ENCODE measurements around the gene CPA1. TPM values are rescaled to one million over a fixed set of nuclear protein-coding genes. Genes with fewer than 3 reads are reported as not detected.
A peak's percentile ranks its signal among the peaks of the same experiment; 100 is the strongest.

The CPA1 gene
- total and polyA plus RNA-seq, 2 of the 4 experiments (the other 2 are of a cell fraction): not detected

DNA sequence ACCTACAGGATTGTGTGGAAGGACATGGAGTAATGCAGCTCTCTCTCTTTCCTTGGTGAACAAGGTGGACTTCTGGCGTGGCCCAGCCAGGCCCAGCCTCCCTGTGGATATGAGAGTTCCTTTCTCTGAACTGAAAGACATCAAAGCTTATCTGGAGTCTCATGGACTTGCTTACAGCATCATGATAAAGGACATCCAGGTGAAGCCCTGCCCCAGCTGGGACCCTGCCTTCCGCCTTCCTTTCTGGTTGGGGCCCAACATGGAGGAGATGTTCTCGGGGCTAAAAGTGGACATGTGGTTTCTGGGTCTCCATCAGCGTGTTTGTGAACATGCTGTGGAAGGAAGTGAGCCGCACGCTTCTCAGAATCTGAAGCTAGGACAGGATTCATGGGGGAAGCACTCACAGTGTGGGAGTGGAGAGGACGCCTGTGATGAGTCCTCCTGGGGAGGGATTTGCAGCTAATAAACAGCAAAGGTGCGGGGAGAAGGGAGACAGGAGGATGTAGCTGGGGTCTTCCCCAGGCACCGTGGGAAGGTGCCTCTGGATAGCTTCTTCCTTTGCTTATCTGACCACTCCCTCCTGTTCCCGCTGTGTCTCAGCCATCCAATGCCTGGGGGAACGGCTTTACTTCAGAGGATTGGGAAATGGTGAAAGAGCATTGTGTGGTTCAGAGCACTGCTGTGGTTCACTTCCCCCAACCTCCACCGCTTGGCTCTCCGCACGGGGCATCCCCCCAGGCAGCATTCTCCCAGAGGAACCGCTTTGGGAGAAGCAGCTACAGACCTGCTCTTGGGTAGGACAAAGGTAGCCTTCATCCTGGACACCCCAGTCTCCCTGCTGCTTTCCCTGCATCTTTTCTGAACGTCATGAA is 30.1 kb upstream of the CPA1 start:
- no peaks in the 10 kb centered on the region for H4K20me1 ChIP-seq (ENCODE audit: insufficient read depth, low read length)
- H3K9ac ChIP-seq (ENCODE audit: low read depth, low read length): no peak overlapping the region
- H3K4me2 ChIP-seq (ENCODE audit: low read depth, low read length): no peak overlapping the region
- H4K8ac ChIP-seq (ENCODE audit: low read depth in 2 of 2, low read length in 2 of 2): peak overlapping the region; percentile 6 to 35; a peak in 2 of 4 replicates
- peak overlapping the region; percentile 30 for H4K5ac ChIP-seq (ENCODE audit: low read depth, low read length)
- peak overlapping the region; percentile 31; the same call in 1 of the 2 replicates for H4K91ac ChIP-seq (ENCODE audit: insufficient read depth, low read depth, low read length)
- H3K79me1 ChIP-seq (ENCODE audit: low read depth in 1 of 2, low read length in 2 of 2): peaks cover 0 to 2% of the 10 kb centered on the region in 2 experiments; a peak in 1 of 4 replicates
- H3K18ac ChIP-seq (ENCODE audit: low read depth, low read length): peak overlapping the region; percentile 48
- intact Hi-C loops (cut with micrococcal nuclease) (loop anchor here (10.0 kb wide), 1 partner anchor 145 kb away; the partner anchor contains the start of gene MEST), dilution Hi-C loops (cut with HindIII; ENCODE audit: low sequenced_read_pairs, unreplicated experiment) (no loop called here), in situ Hi-C loops (cut with MboI; ENCODE audit: low sequenced_read_pairs) (no loop called here)
- TF ChIP-seq MAFK (IDR thresholded peaks at IDR 0.05; ENCODE audit: low read depth, low read length): no peak
- no peak for TF ChIP-seq CEBPB (IDR thresholded peaks at IDR 0.05; ENCODE audit: low read depth, low read length)
- no peak for TF ChIP-seq CHD1 (IDR thresholded peaks at IDR 0.05; ENCODE audit: low read depth, low read length)
- TF ChIP-seq, protein P1, sequence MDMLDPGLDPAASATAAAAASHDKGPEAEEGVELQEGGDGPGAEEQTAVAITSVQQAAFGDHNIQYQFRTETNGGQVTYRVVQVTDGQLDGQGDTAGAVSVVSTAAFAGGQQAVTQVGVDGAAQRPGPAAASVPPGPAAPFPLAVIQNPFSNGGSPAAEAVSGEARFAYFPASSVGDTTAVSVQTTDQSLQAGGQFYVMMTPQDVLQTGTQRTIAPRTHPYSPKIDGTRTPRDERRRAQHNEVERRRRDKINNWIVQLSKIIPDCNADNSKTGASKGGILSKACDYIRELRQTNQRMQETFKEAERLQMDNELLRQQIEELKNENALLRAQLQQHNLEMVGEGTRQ (IDR thresholded peaks at IDR 0.05; ENCODE audit: low read depth, low read length): no peak
- no peak for TF ChIP-seq RFX5 (IDR thresholded peaks at IDR 0.05; ENCODE audit: low read depth, low read length)
- TF ChIP-seq, protein P2, sequence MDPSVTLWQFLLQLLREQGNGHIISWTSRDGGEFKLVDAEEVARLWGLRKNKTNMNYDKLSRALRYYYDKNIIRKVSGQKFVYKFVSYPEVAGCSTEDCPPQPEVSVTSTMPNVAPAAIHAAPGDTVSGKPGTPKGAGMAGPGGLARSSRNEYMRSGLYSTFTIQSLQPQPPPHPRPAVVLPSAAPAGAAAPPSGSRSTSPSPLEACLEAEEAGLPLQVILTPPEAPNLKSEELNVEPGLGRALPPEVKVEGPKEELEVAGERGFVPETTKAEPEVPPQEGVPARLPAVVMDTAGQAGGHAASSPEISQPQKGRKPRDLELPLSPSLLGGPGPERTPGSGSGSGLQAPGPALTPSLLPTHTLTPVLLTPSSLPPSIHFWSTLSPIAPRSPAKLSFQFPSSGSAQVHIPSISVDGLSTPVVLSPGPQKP (IDR thresholded peaks at IDR 0.05; ENCODE audit: borderline replicate concordance, low read depth, low read length): no peak
- no peak for TF ChIP-seq FOS (IDR thresholded peaks at IDR 0.05; ENCODE audit: low read depth, low read length)
- TF ChIP-seq, protein P3, sequence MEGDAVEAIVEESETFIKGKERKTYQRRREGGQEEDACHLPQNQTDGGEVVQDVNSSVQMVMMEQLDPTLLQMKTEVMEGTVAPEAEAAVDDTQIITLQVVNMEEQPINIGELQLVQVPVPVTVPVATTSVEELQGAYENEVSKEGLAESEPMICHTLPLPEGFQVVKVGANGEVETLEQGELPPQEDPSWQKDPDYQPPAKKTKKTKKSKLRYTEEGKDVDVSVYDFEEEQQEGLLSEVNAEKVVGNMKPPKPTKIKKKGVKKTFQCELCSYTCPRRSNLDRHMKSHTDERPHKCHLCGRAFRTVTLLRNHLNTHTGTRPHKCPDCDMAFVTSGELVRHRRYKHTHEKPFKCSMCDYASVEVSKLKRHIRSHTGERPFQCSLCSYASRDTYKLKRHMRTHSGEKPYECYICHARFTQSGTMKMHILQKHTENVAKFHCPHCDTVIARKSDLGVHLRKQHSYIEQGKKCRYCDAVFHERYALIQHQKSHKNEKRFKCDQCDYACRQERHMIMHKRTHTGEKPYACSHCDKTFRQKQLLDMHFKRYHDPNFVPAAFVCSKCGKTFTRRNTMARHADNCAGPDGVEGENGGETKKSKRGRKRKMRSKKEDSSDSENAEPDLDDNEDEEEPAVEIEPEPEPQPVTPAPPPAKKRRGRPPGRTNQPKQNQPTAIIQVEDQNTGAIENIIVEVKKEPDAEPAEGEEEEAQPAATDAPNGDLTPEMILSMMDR (conservative IDR thresholded peaks at IDR 0.05; ENCODE audit: low read depth, low read length): no peak
- TF ChIP-seq RCOR1 (IDR thresholded peaks at IDR 0.05; ENCODE audit: insufficient replicate concordance, low read length): no peak
- no peak for TF ChIP-seq POLR2A (IDR thresholded peaks at IDR 0.05; ENCODE audit: low read depth, low read length)
- TF ChIP-seq MXI1 (IDR thresholded peaks at IDR 0.05; ENCODE audit: borderline replicate concordance, low read depth, low read length): no peak
- WGBS, 2 experiments (ENCODE audit: extremely low coverage in 2 of 2, insufficient read length in 1 of 2): 59% methylated on average over 4 of the region's 16 CpGs; no CpG with 5 or more reads in 1 of the 2 experiments
- H3K4ac ChIP-seq (ENCODE audit: low read depth, low read length): peak overlapping the region; percentile 75
- peak overlapping the region; percentile 63; the same call in 2 of the 3 replicates for H2BK15ac ChIP-seq (ENCODE audit: low read depth, low read length)
- H3K27ac ChIP-seq (ENCODE audit: insufficient read depth, low read length): no peak overlapping the region
- BruUV-seq (replicated peaks): no TSS peak
- DNase-seq (peak; percentile 28), ATAC-seq (ENCODE audit: low read depth) (no peak)
- no peaks in the 10 kb centered on the region for H3K9me3 ChIP-seq (ENCODE audit: control insufficient read depth, insufficient read depth, low read length)
- H2AK5ac ChIP-seq (ENCODE audit: low read depth, low read length): peak overlapping the region; percentile 38; the same call in 1 of the 2 replicates
- no peak overlapping the region for H3K14ac ChIP-seq (replicated peaks; ENCODE audit: low read depth, low read length)
- no peak overlapping the region for H3K56ac ChIP-seq (ENCODE audit: extremely low read depth, insufficient read depth, low read length)
- peak overlapping the region; percentile 63 for H2BK120ac ChIP-seq (ENCODE audit: low read depth, low read length)
- H2AK9ac ChIP-seq (replicated peaks; ENCODE audit: low read depth, low read length, poor library complexity): peak overlapping the region; percentile 15
- no peak overlapping the region for H2BK5ac ChIP-seq (ENCODE audit: low read depth, low read length, poor library complexity, severe bottlenecking)
- H2BK20ac ChIP-seq (ENCODE audit: low read depth, low read length): peak overlapping the region; percentile 74
- H3K4me3 ChIP-seq (ENCODE audit: insufficient read depth, low read depth, low read length): no peak overlapping the region
- H3K36me3 ChIP-seq (ENCODE audit: control insufficient read depth, insufficient read depth, low read length): no peaks in the 10 kb centered on the region
- ChIA-PET CTCF (no interaction called here), POLR2A (ENCODE audit: unreplicated experiment) (no interaction called here)
- H2AFZ ChIP-seq (replicated peaks; ENCODE audit: low read length, poor library complexity): peak overlapping the region; percentile 19
- no peaks in the 10 kb centered on the region for H3K27me3 ChIP-seq (ENCODE audit: control insufficient read depth, insufficient read depth, low read length)
- peaks cover 13% of the 10 kb centered on the region for H3K9me1 ChIP-seq (ENCODE audit: insufficient read depth, low read length)
- peak overlapping the region; percentile 16; the same call in 1 of the 2 replicates for H3K23ac ChIP-seq (ENCODE audit: low read depth, low read length)
- peaks cover 17% of the 10 kb centered on the region for H3K4me1 ChIP-seq (ENCODE audit: control insufficient read depth, insufficient read depth, low read length)

Measured in IMR-90 (cell line).